Measurements from ENCODE around the gene SOX10. TPM values are rescaled to one million over a fixed set of nuclear protein-coding genes. Genes with fewer than 3 reads are reported as not detected.

SOX10 gene
- not detected in 2 replicates for total RNA-seq (2014; rRNA removed; shearing (Covaris generic))

DNA sequence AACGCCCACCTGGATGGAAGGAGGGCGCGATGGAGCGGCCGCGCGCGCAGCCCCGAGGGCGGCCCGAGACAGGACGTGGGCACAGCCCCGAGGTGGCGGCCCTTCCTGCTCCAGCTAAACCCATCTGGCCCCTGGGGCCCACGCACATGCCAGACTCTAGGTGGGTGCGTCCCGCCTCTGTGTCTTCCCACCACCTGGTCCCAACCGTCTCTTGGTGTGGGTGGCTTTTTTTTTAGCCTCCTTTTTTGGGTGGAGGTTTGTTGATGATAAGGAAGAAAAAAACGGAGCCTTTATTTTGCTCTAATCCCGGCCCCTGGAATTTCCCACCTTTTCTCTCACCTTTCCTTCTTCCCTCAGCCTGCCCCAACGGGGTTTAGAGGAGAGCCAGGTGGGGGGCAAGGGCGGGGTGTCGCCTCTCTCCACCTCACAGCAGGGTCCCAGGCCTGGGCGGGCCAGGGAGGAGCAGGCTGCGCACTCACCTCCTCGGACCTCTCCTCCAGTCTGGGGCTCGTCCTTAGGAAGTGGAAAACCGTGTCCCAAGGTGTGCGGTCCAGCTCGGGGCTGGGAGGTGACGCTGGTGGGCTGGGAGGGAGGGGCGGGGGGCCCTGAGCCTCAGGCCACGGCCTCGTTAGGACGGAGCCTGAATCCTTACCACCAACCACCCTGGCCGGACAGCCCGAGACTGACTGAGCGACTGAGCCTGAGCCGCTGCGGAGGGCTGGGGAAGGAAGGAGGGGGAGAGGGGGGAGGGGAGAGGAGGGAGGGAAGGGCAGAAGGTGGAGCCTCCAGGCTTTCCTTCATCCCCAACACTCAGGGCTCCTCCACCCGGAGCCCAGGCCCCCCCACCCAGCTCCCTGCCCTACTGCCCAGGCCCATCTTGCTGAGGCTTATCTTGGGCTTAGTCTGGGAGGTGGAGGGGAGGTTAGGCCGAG, at the start of gene SOX10:
Gene SOX10 (minus strand): TSS at position 696 of the 932 bp plus-strand sequence. CDS start 771 bp downstream, outside the sequence.
- DNase-seq (ENCODE audit: low spot score) = no peak

DNA sequence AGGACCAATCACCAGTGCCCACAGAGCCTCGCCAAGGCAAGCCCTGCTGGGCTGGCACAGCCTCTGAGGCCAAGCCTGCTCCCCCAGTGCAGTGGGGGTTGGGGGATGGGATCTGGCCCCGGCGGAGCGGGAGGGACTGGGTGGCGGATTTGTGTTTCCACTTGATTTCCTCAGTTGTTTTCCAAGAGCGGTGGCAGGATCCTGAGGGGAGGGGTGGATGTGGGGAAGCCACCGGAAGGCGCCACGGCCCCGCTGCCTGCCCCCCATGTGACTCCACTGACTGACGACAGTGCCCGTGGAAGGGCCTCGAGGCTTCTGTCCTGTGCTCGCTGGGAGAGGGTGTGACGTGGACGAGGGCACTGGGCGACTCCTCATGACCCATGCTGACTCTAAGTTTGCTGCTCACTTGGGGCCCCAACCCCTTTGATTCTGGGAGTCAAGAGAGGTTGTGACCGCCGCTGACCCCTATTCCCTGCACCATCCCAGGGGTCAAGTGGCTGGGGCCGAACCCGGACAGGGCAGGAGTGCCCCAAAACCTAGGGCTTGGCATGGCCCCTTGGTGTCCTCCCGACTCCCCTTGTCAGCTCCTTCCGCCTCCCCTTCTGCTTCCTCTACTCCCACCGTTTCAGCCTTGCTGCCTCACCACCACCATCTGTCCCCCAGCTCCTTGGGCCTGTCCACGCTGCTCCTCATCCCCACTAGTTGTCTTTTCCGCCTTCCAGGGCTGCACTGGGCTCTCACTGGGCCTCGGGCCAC, 49.3 kb upstream of the SOX10 start:
- DNase-seq (ENCODE audit: low spot score) = no peak

DNA sequence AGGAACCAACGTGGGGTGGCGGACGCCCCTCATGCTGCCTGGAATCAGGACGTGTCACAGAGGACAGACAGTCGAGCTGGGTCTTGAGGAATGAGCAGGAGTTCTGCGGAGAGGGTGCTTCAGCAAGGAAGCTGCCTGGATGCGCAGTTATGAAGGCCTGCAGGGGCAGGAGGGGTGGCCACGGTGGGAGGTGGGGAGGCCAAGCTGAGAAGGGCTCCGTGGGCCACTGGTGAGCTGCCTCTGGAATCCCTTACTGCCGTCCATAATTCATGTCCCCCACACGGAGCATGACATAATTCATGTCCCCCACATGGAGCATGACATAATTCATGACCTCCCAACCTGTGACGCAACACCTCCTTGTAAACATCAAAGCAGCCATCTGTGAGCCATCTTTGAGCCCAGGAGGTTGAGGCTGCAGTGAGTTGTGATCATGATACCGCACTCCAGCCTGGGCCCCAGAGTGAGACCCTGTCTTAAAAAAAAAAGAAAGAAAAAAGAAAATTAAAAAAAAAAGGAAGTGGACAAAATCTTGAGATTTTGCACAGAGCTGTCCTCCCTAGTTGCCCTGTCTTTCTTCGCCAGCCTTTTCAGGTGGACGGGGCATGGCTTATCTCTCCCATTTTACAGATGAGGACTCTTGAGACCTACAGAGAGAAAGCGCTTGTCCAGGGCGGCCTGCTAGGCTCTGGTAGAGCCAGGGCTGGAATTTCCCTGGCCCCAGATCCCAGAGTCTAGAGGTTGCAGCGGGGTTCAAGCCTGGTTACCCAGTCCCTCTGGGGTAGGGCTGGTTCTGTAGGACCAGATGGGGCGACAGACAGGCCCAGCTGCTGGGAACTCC, 48.5 kb upstream of the SOX10 start:
- DNase-seq (ENCODE audit: low spot score) = peak; percentile 12

DNA sequence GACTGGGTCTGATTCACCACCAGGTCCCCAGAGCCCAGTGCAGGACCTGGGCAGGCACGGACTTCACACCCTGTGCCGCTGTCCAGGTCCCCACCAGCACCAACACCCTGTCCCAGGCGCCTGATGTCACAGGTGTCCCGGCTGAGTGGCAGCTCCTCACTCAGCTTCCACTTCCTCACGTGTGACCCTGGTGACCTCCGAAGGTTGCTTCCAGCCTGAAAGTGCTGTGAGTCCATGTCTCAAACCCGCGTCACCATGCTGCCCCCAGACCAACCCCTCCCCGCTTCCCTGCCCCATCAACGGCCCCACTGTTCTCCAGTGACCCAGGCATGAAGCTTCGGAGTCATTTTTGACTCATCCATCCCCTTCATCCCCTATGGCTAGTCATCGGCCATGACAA, 47.1 kb upstream of the SOX10 start:
- no peak for DNase-seq (ENCODE audit: low spot score)

DNA sequence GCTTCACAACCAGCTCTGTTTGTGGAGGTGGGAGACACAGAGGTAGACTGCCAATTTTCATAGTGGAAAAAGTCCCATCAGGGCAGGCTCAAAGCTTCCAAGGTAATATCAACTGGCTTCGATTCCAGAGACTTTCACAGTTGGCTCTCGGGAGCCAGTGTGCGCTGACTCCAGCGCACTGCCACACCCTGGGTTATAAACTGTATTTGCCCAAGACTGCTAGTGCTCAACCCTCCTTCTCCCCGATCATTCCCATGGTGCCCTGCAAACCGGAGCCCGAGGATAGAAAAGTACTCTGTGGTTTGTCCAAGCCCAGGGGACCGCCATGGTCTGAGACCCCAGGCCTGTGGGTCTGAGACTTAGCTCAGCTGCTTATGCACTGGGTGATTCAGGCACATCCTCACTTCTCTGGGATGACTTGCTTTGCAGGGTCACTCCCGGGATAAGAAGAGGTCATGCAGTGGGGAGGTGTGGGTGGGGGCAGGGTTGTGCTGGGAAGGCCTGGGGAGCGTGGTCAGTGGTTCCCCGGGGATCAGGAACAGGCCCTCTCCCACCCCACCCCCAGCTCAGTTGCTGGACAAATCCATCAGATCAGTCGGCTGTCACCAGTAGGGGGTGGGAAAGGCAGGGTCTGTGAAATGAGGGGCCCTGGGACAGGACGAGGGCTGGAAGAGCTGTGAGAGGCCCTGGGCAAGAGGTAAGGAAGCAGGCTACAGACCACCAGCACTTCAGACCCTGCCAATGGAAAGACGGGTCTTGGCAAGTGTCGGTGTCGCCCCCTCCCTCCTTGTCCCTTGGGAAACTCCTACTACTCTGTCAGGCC, 46.2 kb upstream of the SOX10 start:
- no peak for DNase-seq (ENCODE audit: low spot score)

DNA sequence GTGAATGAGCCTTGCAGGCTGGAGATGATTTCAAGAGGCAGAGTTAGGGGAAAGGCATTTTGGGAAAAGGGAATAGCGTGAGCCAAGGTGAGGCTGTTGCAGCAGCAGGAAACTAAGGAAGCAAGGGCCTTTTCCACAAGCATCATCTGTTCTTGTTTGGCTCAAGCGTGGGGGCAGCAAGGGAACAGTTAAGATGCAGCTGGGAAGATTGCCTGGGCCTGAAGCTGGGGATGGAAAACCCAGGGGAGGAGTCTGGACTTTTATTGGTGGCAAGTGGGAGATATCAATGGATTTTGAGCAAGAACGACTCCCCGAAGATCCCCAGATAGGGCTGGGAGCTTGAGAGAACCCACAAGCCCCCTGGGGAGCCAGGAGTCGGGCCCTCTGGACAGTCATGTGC, 45.5 kb upstream of the SOX10 start:
- no peak for DNase-seq (ENCODE audit: low spot score)

DNA sequence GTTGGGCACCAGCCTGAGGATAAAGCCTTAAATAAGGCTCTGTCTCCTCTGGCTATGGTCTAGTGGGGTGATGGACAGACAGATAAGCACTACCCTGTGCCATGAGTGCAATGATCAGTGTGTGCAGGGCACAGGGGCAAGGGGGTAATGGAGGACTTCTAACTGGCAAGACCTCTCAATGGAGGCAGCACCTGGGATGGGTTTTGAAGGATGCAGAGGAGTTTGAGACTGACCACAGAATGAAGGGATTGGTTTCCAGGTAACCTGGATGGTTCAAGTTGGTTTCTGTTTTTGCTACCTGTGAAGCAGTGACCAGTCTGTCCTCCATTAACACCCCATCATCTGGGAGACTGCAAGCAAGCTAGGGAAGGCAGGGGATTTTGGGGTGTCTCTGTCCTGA, 45.0 kb upstream of the SOX10 start:
- DNase-seq (ENCODE audit: low spot score) = no peak

DNA sequence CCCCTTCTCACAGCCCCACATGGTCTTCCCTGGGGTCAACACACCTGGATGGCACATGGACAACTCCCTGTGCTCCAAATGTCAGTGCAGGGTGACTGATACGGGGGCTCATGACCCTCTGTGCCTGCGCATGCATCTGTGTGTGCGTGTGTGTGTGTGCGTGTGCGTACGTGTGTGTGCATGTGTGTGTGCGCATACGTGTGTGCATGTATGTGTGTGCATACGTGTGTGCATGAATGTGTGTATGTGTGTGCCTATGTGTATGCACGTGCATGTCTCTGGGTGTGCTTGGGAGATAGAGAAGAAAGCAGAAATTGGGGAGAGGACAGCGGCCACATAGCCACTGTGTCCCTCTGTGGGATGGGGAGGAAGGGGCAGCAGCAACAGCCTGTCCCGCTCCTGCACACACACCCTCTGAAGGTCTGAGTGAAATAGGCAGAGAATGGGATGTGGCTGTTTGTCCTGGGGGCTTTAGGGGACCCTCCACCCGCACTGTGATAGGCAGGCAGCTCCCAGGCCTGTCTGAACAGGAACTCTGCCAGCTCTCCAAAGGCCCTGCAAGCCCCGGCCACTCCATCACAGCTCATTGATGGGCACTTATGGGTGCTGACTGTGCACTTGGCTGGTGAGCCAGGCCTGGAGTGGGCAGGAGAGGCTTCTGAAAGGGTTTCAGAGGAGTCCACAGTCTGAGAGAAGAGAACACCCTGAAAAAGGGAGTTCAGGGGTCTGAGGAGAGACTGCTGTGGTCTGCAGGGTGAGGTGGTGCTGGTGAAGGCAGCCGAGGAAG, 44.2 kb upstream of the SOX10 start:
- no peak for DNase-seq (ENCODE audit: low spot score)

DNA sequence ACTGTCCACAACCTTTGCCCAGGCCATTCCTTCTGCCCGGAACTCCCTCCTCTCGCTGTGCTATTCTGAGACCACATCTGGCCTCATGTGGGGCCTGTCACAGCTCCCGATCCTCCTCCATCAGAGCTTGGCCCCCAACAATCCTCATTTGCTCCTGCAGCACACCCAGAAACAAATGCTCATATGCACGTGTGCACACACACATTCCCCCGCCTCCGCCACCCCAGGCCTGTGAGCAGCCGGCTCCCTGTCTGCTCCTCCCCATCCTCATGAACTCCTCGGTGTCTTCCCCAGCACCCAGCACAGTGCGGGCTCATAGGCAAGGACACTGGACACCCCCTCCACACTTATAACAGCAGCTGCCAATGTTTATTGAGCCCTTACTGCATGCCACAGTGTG, 43.1 kb upstream of the SOX10 start:
- DNase-seq (ENCODE audit: low spot score) = no peak

DNA sequence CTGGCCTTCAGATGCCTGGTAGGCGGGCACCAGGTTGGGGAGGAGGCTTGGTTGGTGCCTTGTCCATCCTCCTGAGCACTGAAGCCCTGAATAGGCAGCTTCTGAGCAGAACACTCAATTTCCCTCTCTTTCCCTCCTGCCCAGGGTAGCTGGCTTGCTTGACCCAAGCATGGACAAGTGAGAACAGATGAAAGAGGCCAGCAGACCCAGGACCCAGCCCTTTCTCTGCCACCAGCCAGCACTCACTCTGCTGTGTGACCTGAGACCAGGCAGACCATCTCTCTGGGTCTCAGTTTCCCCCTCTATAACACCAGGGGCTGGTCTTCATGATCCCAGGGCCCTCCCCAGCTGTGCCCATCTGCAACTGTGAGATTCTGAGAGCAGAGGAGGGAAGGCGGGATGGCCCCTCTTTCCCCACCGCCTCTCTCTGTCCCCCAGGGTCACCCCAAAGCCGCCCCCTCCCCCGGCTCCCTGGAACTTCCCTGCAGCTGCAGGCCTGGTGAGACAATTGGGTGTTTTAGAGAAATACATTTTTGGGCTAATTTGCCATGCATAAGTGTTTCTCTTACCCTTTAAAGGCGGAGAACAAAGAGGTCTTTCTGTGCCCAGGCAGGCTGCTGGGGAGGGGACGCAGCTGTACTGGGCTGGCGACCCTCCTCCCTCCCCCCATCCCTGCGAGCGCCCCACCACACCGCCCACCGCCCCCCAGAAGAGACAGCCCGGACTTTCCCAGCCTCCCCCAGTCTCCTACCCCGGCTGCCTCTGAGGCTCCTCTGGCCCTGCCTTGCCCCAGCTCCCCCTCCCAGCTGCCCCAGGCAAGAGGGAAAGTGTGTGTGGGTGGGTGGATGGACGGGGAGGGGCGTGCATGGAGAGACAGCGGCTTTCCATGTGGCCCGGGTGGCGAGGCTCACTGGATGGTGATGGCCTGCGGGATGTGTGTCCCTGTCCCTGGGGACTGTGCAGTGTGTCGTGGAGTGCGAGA, 42.1 kb upstream of the SOX10 start:
- DNase-seq (ENCODE audit: low spot score) = no peak

DNA sequence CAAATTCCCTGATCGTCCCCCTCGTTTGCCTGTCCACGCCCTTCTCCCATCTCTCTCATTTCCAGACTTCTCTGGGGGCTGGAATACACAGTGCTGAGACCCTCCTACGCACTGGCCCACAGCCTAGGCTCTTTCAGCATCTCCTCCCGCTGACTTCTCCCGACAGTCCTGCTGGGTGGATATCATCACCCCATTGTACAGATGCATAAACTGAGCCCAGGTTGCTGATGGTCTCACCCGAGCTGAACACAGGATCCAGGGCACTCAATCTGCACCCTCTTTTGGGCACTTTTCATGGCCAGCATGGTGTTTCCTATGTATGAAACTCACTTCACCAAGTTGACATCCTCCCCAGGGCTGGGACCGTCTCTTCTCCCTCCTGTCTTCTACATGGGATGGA, 41.2 kb upstream of the SOX10 start:
- no peak for DNase-seq (ENCODE audit: low spot score)

DNA sequence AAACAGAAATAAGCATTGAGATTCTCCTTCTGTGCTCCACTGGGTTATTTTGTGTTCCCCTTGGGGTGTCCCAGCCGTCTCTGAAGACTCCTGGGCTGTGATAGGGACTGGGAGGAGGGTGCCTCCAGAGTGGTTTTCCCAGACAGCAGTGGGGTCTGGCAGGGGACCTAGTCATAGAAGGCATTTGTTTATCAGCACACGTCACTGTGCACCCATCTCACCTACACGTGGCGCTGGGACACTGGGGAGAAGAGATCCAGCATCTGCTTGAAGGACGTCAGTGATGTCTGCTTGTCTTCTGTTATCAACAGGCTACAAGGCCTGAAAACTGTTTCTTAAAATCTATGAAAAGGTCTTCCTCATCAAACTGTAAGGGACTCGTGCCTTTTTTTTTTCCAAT, 38.7 kb upstream of the SOX10 start:
- no peak for DNase-seq (ENCODE audit: low spot score)

DNA sequence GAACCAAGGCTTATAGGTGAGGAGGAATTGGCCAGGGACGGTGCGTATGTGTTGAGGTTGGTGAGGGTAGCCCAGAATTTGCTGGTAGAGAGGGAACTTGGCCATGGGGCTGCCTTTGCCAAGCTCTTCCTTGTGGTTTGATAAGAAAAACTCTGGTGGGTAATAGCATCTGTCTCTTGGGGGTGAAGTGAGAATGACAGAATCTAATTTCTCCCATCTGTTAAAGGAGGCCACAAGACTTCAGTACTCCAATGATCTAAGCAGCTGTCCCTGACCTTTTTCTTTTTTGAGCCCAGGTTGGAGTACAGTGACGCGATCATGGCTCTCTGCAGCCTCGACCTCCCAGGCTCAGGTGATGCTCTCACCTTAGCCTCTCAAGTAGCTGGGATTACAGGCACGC, 36.9 kb upstream of the SOX10 start:
- no peak for DNase-seq (ENCODE audit: low spot score)

DNA sequence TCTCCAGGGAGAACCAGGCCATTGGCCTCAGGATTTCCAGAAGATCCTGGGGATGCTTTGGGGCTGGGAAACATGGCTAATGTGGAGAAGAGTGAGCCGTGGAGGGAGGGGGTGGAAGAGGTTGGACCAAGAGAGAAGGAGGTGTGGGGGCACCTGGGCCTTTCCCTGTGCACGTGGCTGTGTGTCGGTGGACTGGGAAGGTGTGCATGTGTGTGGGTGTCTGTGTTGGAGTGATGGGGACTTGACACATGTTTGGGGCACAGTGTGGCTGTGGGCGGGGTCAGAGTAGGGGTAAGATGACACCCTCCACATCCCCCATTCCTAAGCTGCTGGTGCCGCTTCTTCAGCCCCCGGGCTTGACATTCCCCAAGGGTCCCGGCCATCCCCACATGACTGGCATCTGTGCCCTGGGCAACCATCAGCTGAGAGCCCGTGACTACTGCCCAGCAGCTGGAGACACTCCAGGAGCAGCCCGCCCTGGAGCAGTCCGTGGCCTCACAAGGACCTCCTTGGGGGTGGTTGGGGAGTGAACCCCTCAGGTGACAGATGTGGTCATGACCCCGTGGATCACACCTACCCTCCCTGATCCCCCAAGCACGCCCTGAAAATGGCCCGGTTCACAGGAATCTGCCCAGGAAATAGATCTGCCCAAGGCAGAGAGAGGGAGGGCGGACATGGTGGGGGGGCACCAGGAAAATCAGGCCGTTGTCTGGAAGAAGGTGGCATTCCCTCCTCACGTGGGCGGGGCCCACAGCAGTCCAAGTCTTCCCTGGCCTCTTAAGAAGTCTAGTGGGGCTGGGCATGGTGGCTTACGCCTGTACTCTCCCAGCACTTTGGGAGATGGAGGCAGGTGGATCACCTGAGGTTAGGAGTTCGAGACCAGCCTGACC, 34.8 kb upstream of the SOX10 start:
- no peak for DNase-seq (ENCODE audit: low spot score)

DNA sequence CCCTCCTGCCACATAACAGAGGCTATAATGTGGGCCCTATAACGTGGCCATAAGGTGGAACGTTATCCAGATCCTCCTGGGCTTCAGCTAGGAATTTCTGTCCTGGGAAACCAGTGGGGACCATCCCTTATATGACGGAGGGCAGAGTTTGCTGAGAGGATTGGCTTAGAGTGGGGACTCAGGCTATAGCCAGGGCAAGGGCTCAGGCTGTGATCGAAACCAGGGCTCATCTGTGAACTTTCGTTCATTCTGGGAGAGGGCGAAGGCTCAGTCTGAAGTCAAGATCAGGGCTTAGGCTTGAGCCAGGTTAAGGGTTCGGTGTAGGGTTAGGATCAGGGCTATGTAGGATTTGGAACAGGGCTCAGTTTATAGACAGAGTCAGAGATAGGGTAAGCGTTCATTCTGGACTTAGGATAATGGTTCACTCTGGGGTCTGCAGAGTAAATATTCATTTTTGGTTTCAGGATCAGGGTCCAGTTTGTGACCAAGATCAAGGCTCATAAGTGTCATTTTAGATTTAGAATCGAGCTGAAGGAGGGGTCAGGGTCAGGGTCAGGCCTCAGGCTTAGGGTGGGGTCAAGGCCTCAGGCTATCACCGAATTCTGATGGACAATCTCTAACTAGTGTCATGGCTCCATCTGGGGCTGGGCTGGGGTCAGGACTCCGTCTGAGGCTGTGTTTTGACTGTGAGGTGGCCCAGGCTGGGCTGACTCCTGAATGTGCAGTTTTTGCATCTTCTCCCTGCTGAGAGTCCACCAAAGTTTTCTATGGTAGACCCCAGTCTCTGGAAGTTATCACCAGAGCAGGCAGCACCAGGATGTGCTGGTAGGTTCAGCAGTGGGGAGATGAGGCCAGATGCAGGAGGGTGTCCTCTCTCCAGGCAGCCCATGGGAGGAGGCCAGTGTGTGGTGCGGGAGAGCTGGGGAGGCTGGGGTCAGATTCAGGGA, 33.9 kb upstream of the SOX10 start:
- DNase-seq (ENCODE audit: low spot score) = no peak

DNA sequence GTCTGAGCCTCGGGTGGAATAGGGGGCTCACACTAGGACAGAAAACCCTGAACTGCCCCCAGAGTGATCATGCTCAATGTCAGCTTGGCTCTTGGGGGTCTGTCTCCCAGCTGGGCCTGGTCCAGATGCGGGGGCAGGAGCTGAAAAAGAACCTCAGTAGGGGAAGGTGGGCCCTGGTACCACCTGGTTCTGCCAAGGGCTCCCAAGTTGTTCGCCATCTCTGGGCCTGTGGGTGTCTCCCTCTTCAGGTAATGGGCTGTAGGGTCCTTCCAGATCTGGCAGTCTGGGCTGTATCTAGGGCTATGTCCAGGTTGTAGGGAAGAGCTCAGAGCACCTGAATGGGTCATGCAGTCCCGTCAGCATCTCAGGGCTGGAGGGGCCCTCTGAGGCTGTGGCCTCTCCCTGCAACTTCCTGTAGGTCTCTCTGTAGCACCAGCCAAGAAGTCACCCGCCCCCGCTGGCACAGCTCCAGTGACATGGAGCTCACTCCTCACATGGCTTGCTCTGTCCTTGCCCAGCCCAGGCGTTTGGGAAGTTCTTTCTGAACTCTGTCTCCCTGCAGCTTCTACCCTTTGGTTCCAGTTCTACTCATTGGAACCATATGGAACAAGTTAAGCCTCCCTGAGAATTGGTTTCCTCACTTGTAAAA, 33.0 kb upstream of the SOX10 start:
- DNase-seq (ENCODE audit: low spot score) = no peak

All from A172 (cell line).